Measurements from ENCODE around the gene DBP. TPM values are rescaled to one million over a fixed set of nuclear protein-coding genes. Genes with fewer than 3 reads are reported as not detected.

Gene DBP
- total RNA-seq, 1 donor from 2014 or later = 8.7 TPM

DNA sequence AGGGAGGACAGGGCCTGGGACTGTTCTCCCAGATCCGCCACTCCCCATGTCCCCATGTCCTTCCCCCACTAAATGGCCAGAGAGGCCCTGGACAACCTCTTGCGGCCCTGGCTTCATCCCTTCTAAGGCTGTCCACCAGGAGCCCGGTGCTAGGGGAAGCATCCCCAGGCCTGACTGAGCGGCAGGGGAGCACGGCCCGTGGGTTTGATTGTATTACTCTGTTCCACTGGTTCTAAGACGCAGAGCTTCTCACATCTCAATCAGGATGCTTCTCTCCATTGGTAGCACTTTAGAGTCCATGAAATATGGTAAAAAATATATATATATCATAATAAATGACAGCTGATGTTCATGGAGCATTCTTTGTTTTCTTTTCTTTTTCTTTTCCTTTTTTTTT lies 29.8 kb downstream of the DBP start:
- Mint-ChIP-seq H3K27me3 (no peaks in the 10 kb centered on the region), H3K36me3 (ENCODE audit: low read depth) (no peaks in the 10 kb centered on the region), H3K4me3 (no peak overlapping the region), H3K9me3 (no peaks in the 10 kb centered on the region), H3K4me1 (peaks cover 5% of the 10 kb centered on the region), H3K27ac (no peak overlapping the region)
- intact Hi-C loops (cut with micrococcal nuclease) = loop anchor here (5.0 kb wide), 1 partner anchor 405 kb away; no protein-coding TSS in a partner anchor
- DNase-seq = no peak
- ChIA-PET CTCF (interaction anchor here (2.2 to 2.6 kb wide), 3 partner anchors 100 to 338 kb away, joined by 8 to 11 read pairs (median 10); partner anchors contain the start of gene ZNF114), POLR2A (interaction anchor here (0.6 kb wide), 1 partner anchor 10 kb away, joined by 7 read pairs; no protein-coding TSS in a partner anchor)
- ATAC-seq (ENCODE audit: low read depth) = no peak
- TF ChIP-seq, protein P1, sequence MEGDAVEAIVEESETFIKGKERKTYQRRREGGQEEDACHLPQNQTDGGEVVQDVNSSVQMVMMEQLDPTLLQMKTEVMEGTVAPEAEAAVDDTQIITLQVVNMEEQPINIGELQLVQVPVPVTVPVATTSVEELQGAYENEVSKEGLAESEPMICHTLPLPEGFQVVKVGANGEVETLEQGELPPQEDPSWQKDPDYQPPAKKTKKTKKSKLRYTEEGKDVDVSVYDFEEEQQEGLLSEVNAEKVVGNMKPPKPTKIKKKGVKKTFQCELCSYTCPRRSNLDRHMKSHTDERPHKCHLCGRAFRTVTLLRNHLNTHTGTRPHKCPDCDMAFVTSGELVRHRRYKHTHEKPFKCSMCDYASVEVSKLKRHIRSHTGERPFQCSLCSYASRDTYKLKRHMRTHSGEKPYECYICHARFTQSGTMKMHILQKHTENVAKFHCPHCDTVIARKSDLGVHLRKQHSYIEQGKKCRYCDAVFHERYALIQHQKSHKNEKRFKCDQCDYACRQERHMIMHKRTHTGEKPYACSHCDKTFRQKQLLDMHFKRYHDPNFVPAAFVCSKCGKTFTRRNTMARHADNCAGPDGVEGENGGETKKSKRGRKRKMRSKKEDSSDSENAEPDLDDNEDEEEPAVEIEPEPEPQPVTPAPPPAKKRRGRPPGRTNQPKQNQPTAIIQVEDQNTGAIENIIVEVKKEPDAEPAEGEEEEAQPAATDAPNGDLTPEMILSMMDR (IDR thresholded peaks at IDR 0.05) = no peak

GRCh38 chr19:48606463-48607358 lies 30.5 kb downstream of the DBP start, which contains the start of gene SPACA4:
SPACA4 (plus strand) TSS chr19:48606742; CDS start chr19:48606979, 237 bp downstream.
- H3K4me3 Mint-ChIP-seq = no peak within 1 kb of the TSS
- no peak within 1 kb of the TSS for H3K27ac Mint-ChIP-seq
- ATAC-seq (ENCODE audit: low read depth) = no peak
- ChIA-PET POLR2A (interaction anchor here (1.5 kb wide), 1 partner anchor 13 kb away, joined by 4 read pairs; the partner anchor contains the start of genes RPL18 and SPHK2), CTCF (no interaction called here)
- no peaks in the 10 kb centered on the region for H3K27me3 Mint-ChIP-seq
- TF ChIP-seq, protein P1 (IDR thresholded peaks at IDR 0.05) = no peak
- H3K9me3 Mint-ChIP-seq = no peaks in the 10 kb centered on the region
- no peak for DNase-seq
- no peaks in the 10 kb centered on the region for H3K36me3 Mint-ChIP-seq (ENCODE audit: low read depth)
- peaks cover 5% of the 10 kb centered on the region for H3K4me1 Mint-ChIP-seq
- intact Hi-C loops (cut with micrococcal nuclease) = loop anchor here (5.0 kb wide), 1 partner anchor 404 kb away; no protein-coding TSS in a partner anchor

DNA sequence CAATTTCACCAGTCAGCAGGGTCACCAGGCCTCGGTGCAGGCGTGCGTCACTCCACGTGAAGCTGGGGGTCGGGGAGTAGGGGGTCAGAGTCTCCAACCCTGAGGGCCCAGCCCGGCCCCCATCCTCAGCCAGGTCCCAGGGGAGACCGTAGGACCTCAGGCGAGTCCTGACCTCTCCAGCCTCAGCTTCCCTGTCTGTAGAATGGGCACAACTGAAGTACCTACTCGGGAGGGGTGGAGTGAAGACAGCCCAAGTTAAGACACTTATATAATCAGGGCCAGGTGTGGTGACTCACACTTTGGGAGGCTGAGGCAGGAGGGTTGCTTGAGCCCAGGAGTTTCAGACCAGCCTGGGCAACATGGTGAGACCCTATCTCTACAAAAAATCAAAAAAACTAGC lies 33.3 kb downstream of the DBP start:
- Mint-ChIP-seq H3K27me3 (no peaks in the 10 kb centered on the region), H3K9me3 (no peaks in the 10 kb centered on the region), H3K4me3 (no peak overlapping the region), H3K27ac (no peak overlapping the region), H3K36me3 (ENCODE audit: low read depth) (no peaks in the 10 kb centered on the region), H3K4me1 (peaks cover 4% of the 10 kb centered on the region)
- ATAC-seq (ENCODE audit: low read depth) (no peak), DNase-seq (no peak)
- CTCF ChIA-PET = no interaction called here
- POLR2A ChIA-PET = no interaction called here
- TF ChIP-seq, protein P1 (IDR thresholded peaks at IDR 0.05) = no peak
- intact Hi-C loops (cut with micrococcal nuclease) = no loop called here

DNA sequence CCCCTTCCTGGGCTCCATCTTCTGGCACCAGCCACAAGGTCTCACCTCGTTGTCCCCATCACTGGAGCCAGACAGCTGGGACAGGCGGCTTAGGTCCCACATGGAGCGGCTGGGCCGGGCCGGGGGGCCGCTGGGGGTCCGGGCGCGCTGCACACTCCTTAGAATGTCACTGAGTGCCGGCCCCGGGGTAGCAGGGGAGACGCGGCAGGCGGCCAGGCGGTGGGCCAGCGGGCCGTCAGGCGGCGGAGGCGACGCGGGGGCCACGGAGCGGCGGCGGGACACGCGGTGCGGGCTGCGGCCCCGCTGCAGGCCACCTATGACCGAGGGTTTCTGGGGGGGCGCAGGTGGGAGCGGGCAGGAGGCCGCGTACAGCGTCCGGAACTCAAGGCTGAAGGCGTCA lies 33.7 kb downstream of the DBP start:
- ATAC-seq (ENCODE audit: low read depth) = no peak
- Mint-ChIP-seq H3K9me3 (no peaks in the 10 kb centered on the region), H3K4me1 (no peaks in the 10 kb centered on the region), H3K27ac (no peak overlapping the region), H3K36me3 (ENCODE audit: low read depth) (no peaks in the 10 kb centered on the region), H3K27me3 (no peaks in the 10 kb centered on the region), H3K4me3 (no peak overlapping the region)
- ChIA-PET POLR2A (no interaction called here), CTCF (no interaction called here)
- DNase-seq = no peak
- TF ChIP-seq, protein P1 (IDR thresholded peaks at IDR 0.05) = no peak
- intact Hi-C loops (cut with micrococcal nuclease) = no loop called here

DNA sequence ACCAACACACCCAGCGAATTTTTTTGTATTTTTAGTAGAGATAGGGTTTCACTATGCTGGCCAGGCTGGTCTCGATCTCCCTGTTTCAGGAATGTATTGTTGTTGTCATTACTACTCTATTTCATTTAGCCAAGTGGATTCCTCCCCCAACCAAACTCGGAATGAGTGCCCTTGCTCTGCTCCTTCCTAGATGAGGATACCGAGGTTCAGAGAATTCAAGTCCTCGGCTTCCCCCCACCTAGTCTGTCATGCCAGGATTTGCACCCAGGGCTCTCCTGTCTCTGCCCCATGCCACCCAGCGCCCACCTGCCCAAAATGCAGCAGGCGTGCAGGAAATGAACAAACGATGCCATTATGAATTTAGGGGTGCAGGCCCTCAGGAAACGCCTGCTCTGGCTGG lies 34.2 kb downstream of the DBP start:
- Mint-ChIP-seq H3K27me3 (no peaks in the 10 kb centered on the region), H3K9me3 (no peaks in the 10 kb centered on the region), H3K4me3 (no peak overlapping the region), H3K4me1 (no peaks in the 10 kb centered on the region), H3K36me3 (ENCODE audit: low read depth) (no peaks in the 10 kb centered on the region), H3K27ac (no peak overlapping the region)
- no peak for ATAC-seq (ENCODE audit: low read depth)
- DNase-seq = no peak
- ChIA-PET CTCF (no interaction called here), POLR2A (no interaction called here)
- intact Hi-C loops (cut with micrococcal nuclease) = no loop called here
- TF ChIP-seq, protein P1 (IDR thresholded peaks at IDR 0.05) = no peak
